PFSK-1 (cell line): ENCODE data around the gene ST6GALNAC3.

Experiments
- POLR2AphosphoS5 ChIP-seq: IDR thresholded peaks from 2 replicates; pipeline ENCODE4 v1.6.1; 2012; ENCODE audit warnings: low read depth, mild to moderate bottlenecking, control low read depth, low read length, moderate library complexity
- REST ChIP-seq, 2 experiments: IDR thresholded peaks; 2 replicates each; pipeline versions ENCODE4 v1.6.1 to v1.8.0; 2011 to 2012; ENCODE audit warnings: low read depth in 2 of 2, low read length in 2 of 2, control low read depth in 1 of 2, inconsistent platforms in 1 of 2, mild to moderate bottlenecking in 1 of 2, moderate library complexity in 1 of 2; ENCODE audit not compliant: insufficient read depth in 1 of 2
- TAF1 ChIP-seq: IDR thresholded peaks from 2 replicates; pipeline ENCODE4 v1.6.1; 2012; ENCODE audit warnings: low read length, control low read depth, borderline replicate concordance; ENCODE audit not compliant: insufficient read depth

- no peak for TF ChIP-seq POLR2AphosphoS5
- no peak for TF ChIP-seq TAF1
- no peak for TF ChIP-seq REST (IDR thresholded peaks at IDR 0.05; ENCODE audit: insufficient read depth in 1 of 2, low read depth in 2 of 2, low read length in 2 of 2)
Measured at GRCh38 chr1:76234061-76234460, 159.5 kb downstream of the ST6GALNAC3 start.
